ENCODE data around the gene KDM1B. TPM values are rescaled to one million over a fixed set of nuclear protein-coding genes. Genes with fewer than 3 reads are reported as not detected.

Gene KDM1B
- total and polyA plus RNA-seq, 9 of the 15 experiments (the other 6 are each of a cell fraction or from before 2014, with no cell fraction given): 1.4 to 58.9 (median 36.3) TPM

GRCh38 chr6:18136260-18136659 is 19.0 kb upstream of the KDM1B start:
- intact Hi-C loops (cut with micrococcal nuclease): no loop called here
- in situ Hi-C loops (cut with MboI): no loop called here
- BruUV-seq (replicated peaks): no TSS peak
- Histone ChIP-seq H4K20me1 (replicated peaks; ENCODE audit: control insufficient read depth, insufficient read depth, low read length) (no peaks in the 10 kb centered on the region), H3K9me1 (ENCODE audit: control insufficient read depth, insufficient read depth, low read length) (no peaks in the 10 kb centered on the region), H2AFZ (ENCODE audit: low read depth, low read length) (no peak overlapping the region), H3K79me2 (ENCODE audit: control insufficient read depth, insufficient read depth, low read length) (no peaks in the 10 kb centered on the region), H3K4me2 (ENCODE audit: insufficient read depth, low read length) (no peak overlapping the region), H3K36me3 (ENCODE audit: control insufficient read depth, insufficient read depth, low read length) (peaks cover 76% of the 10 kb centered on the region), H3K9me3 (replicated peaks; ENCODE audit: control insufficient read depth, insufficient read depth, low read depth, low read length) (no peaks in the 10 kb centered on the region), H3K4me3 (no peak overlapping the region), H3K27me3 (ENCODE audit: control insufficient read depth in 2 of 2, insufficient read depth in 2 of 2, low read length in 2 of 2) (no peaks in the 10 kb centered on the region), H3K9ac (ENCODE audit: insufficient read depth in 1 of 2, low read depth in 2 of 2, low read length in 2 of 2) (no peak overlapping the region), H3K4me1 (replicated peaks in 1 of 2; ENCODE audit: control insufficient read depth in 2 of 2, insufficient read depth in 2 of 2, low read length in 2 of 2) (no peaks in the 10 kb centered on the region), H3K27ac (ENCODE audit: extremely low read depth, low read depth, low read length) (no peak overlapping the region)
- WGBS (ENCODE audit: insufficient coverage, low coverage, missing lambda C conversion rate): 94% methylated on average over 10 of the region's 10 CpGs
- FAIRE-seq: no peak
- no peak for ATAC-seq
- ChIA-PET CTCF (ENCODE audit: low intra/inter-chr PET ratio) (no interaction called here), POLR2A (interaction anchor here (0.5 to 0.6 kb wide), 2 partner anchors 554 to 700 kb away, joined by 3 to 4 read pairs; no protein-coding TSS in a partner anchor)
- TF ChIP-seq KDM5B (IDR thresholded peaks at IDR 0.05; ENCODE audit: insufficient replicate concordance, low read depth, low read length): no peak
- TF ChIP-seq ZNF280B (CRISPR knock-in tag; IDR thresholded peaks at IDR 0.05): no peak
- TF ChIP-seq POLR2A (conservative IDR thresholded peaks at IDR 0.05): no peak
- no peak for DNase-seq (ENCODE audit: extremely low read depth in 1 of 4, low spot score in 3 of 4)

- Histone ChIP-seq H3K4me3 (no peak overlapping the region), H3K9me1 (ENCODE audit: control insufficient read depth, insufficient read depth, low read length) (no peaks in the 10 kb centered on the region), H3K4me2 (ENCODE audit: insufficient read depth, low read length) (no peak overlapping the region), H2AFZ (ENCODE audit: low read depth, low read length) (no peak overlapping the region), H3K9ac (ENCODE audit: insufficient read depth in 1 of 2, low read depth in 2 of 2, low read length in 2 of 2) (no peak overlapping the region), H3K4me1 (replicated peaks in 1 of 2; ENCODE audit: control insufficient read depth in 2 of 2, insufficient read depth in 2 of 2, low read length in 2 of 2) (no peaks in the 10 kb centered on the region), H3K9me3 (replicated peaks; ENCODE audit: control insufficient read depth, insufficient read depth, low read depth, low read length) (no peaks in the 10 kb centered on the region), H3K27me3 (ENCODE audit: control insufficient read depth in 2 of 2, insufficient read depth in 2 of 2, low read length in 2 of 2) (no peaks in the 10 kb centered on the region), H4K20me1 (replicated peaks; ENCODE audit: control insufficient read depth, insufficient read depth, low read length) (no peaks in the 10 kb centered on the region), H3K27ac (ENCODE audit: extremely low read depth, low read depth, low read length) (no peak overlapping the region), H3K79me2 (ENCODE audit: control insufficient read depth, insufficient read depth, low read length) (no peaks in the 10 kb centered on the region), H3K36me3 (ENCODE audit: control insufficient read depth, insufficient read depth, low read length) (peaks cover 79% of the 10 kb centered on the region)
- DNase-seq (ENCODE audit: extremely low read depth in 1 of 4, low spot score in 3 of 4) (no peak), FAIRE-seq (peak; percentile 11), ATAC-seq (no peak)
- ChIA-PET POLR2A (interaction anchor here (0.8 kb wide), 1 partner anchor 11 kb away, joined by 3 read pairs; no protein-coding TSS in a partner anchor), CTCF (ENCODE audit: low intra/inter-chr PET ratio) (interaction anchor here (0.6 to 0.7 kb wide), 2 partner anchors 169 to 225 kb away, joined by 3 read pairs; no protein-coding TSS in a partner anchor)
- WGBS (ENCODE audit: insufficient coverage, low coverage, missing lambda C conversion rate): 87% methylated on average over 5 of the region's 5 CpGs
- in situ Hi-C loops (cut with MboI) (no loop called here), intact Hi-C loops (cut with micrococcal nuclease) (no loop called here)
- BruUV-seq (replicated peaks): no TSS peak
- no peak for TF ChIP-seq CEBPZ (IDR thresholded peaks at IDR 0.05; ENCODE audit: borderline replicate concordance, low read depth, low read length)
- TF ChIP-seq USF1 (CRISPR knock-in tag; IDR thresholded peaks at IDR 0.05): no peak
- no peak for TF ChIP-seq KLF10 (CRISPR knock-in tag; IDR thresholded peaks at IDR 0.05)
- no peak for TF ChIP-seq ZNF561 (CRISPR knock-in tag; conservative IDR thresholded peaks at IDR 0.05)
Measured at GRCh38 chr6:18138906-18139305, 16.3 kb upstream of the KDM1B start.

Data from K562 (cell line).